SK-N-SH (cell line): ENCODE measurements around the gene NTSR2.

Experiments
- POLR2AphosphoS5 ChIP-seq: IDR thresholded peaks from 2 replicates; pipeline ENCODE4 v1.6.1; 2012; ENCODE audit warnings: low read depth, low read length
- RXRA ChIP-seq: IDR thresholded peaks from 2 replicates; pipeline ENCODE4 v1.4.0; 2012; ENCODE audit warnings: low read depth, mild to moderate bottlenecking, borderline replicate concordance
- TAF1 ChIP-seq: IDR thresholded peaks from 2 replicates; pipeline ENCODE4 v1.6.1; 2012; ENCODE audit warnings: low read depth, mild to moderate bottlenecking, low read length, moderate library complexity, borderline replicate concordance
- ZBTB33 ChIP-seq: IDR thresholded peaks from 2 replicates; pipeline ENCODE4 v1.4.0; 2012; ENCODE audit warnings: low read depth, borderline replicate concordance
- TF ChIP-seq, protein P1 (sequence below): fragments of 200-600 bp; sonication (generic); IDR thresholded peaks from 2 replicates; pipeline ENCODE4 v1.6.1; 2017; ENCODE audit warnings: antibody characterized with exemption, mild to moderate bottlenecking, moderate library complexity

DNA sequence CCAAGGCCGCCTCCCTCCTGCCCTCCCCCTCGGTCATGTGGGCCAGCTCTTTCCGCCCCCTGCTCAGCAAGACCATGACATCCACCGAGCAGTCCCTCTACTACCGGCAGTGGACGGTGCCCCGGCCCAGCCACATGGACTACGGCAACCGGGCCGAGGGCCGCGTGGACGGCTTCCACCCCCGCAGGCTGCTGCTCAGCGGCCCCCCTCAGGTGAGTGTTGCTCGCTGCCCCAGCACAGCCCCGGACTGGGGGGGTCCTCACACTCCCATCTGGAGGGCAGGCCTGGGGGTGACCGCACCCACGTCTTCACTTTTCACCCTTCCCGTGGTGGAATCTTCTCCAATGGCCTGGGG is 51.3 kb downstream of the NTSR2 start:
- TF ChIP-seq, protein P1, sequence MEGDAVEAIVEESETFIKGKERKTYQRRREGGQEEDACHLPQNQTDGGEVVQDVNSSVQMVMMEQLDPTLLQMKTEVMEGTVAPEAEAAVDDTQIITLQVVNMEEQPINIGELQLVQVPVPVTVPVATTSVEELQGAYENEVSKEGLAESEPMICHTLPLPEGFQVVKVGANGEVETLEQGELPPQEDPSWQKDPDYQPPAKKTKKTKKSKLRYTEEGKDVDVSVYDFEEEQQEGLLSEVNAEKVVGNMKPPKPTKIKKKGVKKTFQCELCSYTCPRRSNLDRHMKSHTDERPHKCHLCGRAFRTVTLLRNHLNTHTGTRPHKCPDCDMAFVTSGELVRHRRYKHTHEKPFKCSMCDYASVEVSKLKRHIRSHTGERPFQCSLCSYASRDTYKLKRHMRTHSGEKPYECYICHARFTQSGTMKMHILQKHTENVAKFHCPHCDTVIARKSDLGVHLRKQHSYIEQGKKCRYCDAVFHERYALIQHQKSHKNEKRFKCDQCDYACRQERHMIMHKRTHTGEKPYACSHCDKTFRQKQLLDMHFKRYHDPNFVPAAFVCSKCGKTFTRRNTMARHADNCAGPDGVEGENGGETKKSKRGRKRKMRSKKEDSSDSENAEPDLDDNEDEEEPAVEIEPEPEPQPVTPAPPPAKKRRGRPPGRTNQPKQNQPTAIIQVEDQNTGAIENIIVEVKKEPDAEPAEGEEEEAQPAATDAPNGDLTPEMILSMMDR = no peak
- TF ChIP-seq RXRA (no peak), TAF1 (no peak), ZBTB33 (no peak), POLR2AphosphoS5 (no peak)
